ENCODE data around the gene SLC44A2. TPM values are rescaled to one million over a fixed set of nuclear protein-coding genes. Genes with fewer than 3 reads are reported as not detected.

SLC44A2 gene
- total and polyA plus RNA-seq, 2 of the 8 experiments (the other 6 are each of a cell fraction or from before 2014, with no cell fraction given): 105 to 120 TPM

DNA sequence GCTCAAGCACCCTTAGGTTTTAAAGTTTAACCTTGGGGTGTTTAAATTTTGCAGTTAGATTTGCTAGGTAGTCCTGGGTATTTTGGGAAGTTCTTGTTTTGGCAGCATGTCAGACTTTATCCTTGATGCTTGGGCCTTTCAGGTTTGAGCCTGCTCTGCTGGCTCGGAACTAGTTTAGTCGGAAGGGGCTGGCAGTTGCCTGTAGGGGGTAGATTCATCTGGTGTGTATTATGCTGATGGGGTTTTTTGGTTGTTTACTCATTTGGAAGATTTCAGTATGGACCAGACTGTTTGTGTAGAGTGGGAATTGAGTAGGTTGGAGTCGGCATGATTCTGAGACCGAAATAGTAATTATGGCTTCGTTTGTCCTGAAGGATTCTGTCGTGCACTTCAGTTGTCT is 43.9 kb downstream of the SLC44A2 start:
- Histone ChIP-seq H4K91ac (replicated peaks; ENCODE audit: insufficient read length, low read length) (no peak overlapping the region), H2BK12ac (ENCODE audit: low read depth, low read length) (no peak overlapping the region), H3K79me1 (ENCODE audit: low read depth, low read length) (peaks cover 15% of the 10 kb centered on the region), H2BK15ac (ENCODE audit: low read length) (no peak overlapping the region), H2AK5ac (ENCODE audit: low read depth, low read length) (no peak overlapping the region), H2BK5ac (ENCODE audit: low read depth, low read length) (no peak overlapping the region), H4K20me1 (replicated peaks in 1 of 2; ENCODE audit: control insufficient read depth in 1 of 2, insufficient read depth in 2 of 2, low read length in 2 of 2) (peaks cover 47 to 58% of the 10 kb centered on the region in 2 experiments), H3K4me2 (ENCODE audit: insufficient read depth in 1 of 2, low read depth in 2 of 2, low read length in 2 of 2) (no peak overlapping the region), H3K9me3 (ENCODE audit: insufficient read depth in 2 of 2, low read depth in 1 of 2, low read length in 1 of 2) (no peaks in the 10 kb centered on the region), H4K8ac (ENCODE audit: extremely low read depth, insufficient read depth, low read length) (no peak overlapping the region; the same call in 1 of the 2 replicates), H3K18ac (ENCODE audit: extremely low read depth, low read length) (no peak overlapping the region), H3K27ac (ENCODE audit: low read depth, low read length) (no peak overlapping the region), H3K4ac (replicated peaks; ENCODE audit: insufficient read length, low read depth, low read length) (no peak overlapping the region), H3K56ac (replicated peaks; ENCODE audit: insufficient read length, low read depth, low read length) (no peak overlapping the region), H3K79me2 (ENCODE audit: control insufficient read depth in 1 of 2, insufficient read depth in 2 of 2, low read length in 2 of 2) (peaks cover 71 to 100% of the 10 kb centered on the region in 2 experiments), H2BK20ac (ENCODE audit: low read length) (no peak overlapping the region), H3K23me2 (ENCODE audit: low read depth, low read length) (no peaks in the 10 kb centered on the region), H3K23ac (ENCODE audit: insufficient read length) (no peak overlapping the region), H3K4me1 (replicated peaks in 1 of 4; ENCODE audit: control insufficient read depth in 3 of 4, insufficient read depth in 4 of 4, low read length in 3 of 4) (peaks cover 0 to 3% (median 0%) of the 10 kb centered on the region in 4 experiments; a peak in 1 of 7 replicates), H2BK120ac (replicated peaks; ENCODE audit: low read depth, low read length) (no peak overlapping the region), H3K36me3 (ENCODE audit: control insufficient read depth in 2 of 4, insufficient read depth in 4 of 4, low read length in 3 of 4) (peaks cover 33 to 64% (median 46%) of the 10 kb centered on the region in 4 experiments), H3K9ac (replicated peaks in 1 of 4; ENCODE audit: extremely low read depth in 1 of 4, low read depth in 3 of 4, low read length in 3 of 4) (no peak overlapping the region; a peak in 2 of 7 replicates), H3K27me3 (replicated peaks in 1 of 4; ENCODE audit: control insufficient read depth in 3 of 4, extremely low read depth in 1 of 4, insufficient read depth in 3 of 4, low read length in 3 of 4) (no peaks in the 10 kb centered on the region), H4K5ac (ENCODE audit: insufficient read length, low read depth, low read length) (no peak overlapping the region), H2AFZ (ENCODE audit: low read length) (no peak overlapping the region), H3K4me3 (ENCODE audit: extremely low read depth in 1 of 4, insufficient read depth in 2 of 4, low read depth in 3 of 4, low read length in 4 of 4) (no peak overlapping the region), H3K14ac (ENCODE audit: insufficient read length) (no peak overlapping the region)
- FAIRE-seq (no peak), DNase-seq (ENCODE audit: low read depth in 1 of 2, low spot score in 2 of 2) (no peak)
- TF ChIP-seq JUND (IDR thresholded peaks at IDR 0.05; ENCODE audit: low read length) (no peak), PHF8 (conservative IDR thresholded peaks at IDR 0.05; ENCODE audit: low read depth, low read length) (no peak), CBX8 (IDR thresholded peaks at IDR 0.05; ENCODE audit: borderline replicate concordance, low read depth, low read length) (no peak), RFX5 (IDR thresholded peaks at IDR 0.05; ENCODE audit: borderline replicate concordance, low read depth, low read length) (no peak), FOSL1 (IDR thresholded peaks at IDR 0.05; ENCODE audit: insufficient read depth, low read depth, low read length) (no peak), HDAC6 (IDR thresholded peaks at IDR 0.05; ENCODE audit: low read depth, low read length) (no peak), CREB1 (IDR thresholded peaks at IDR 0.05) (no peak), SAP30 (IDR thresholded peaks at IDR 0.05; ENCODE audit: insufficient read depth, insufficient replicate concordance, low read length) (no peak), ASH2L (IDR thresholded peaks at IDR 0.05; ENCODE audit: low read length) (no peak)
- 90% methylated on average over 6 of the region's 6 CpGs; no CpG with 5 or more reads in 1 of the 2 experiments for WGBS, 2 experiments (ENCODE audit: extremely low coverage in 1 of 2, insufficient coverage in 1 of 2, insufficient read length in 1 of 2, insufficient replicate concordance in 2 of 2, low coverage in 1 of 2, low lambda C conversion rate in 2 of 2, missing lambda C conversion rate in 1 of 2)
- POLR2A ChIA-PET (ENCODE audit: partially characterized antibody): interaction anchor here (0.7 to 59.0 kb wide), 3 partner anchors 1 to 108 kb away, joined by 3 to 1874 read pairs (median 1874); partner anchors contain the start of genes DNM2, ILF3 and QTRT1
- CTCF ChIA-PET (ENCODE audit: partially characterized antibody): interaction anchor here (0.6 to 4.5 kb wide), 2 partner anchors 24 to 89 kb away, joined by 3 to 19 read pairs; no protein-coding TSS in a partner anchor

All from H1 (cell line).